HG03520 (cell line): ENCODE data around the gene DLL4.
"Not testable (repeated sequence)": the region's sequence is repeated elsewhere in the genome, so short reads cannot be mapped to it uniquely, and the experiment has no call there.

ENCODE experiments used
- ATAC-seq: cut with Tn5 transposase; IDR thresholded peaks from one replicate; pipeline ENCODE4 v1.9.1; 2021; ENCODE audit warnings: mild to moderate bottlenecking, moderate library complexity; ENCODE audit not compliant: unreplicated experiment

Gene DLL4

DNA sequence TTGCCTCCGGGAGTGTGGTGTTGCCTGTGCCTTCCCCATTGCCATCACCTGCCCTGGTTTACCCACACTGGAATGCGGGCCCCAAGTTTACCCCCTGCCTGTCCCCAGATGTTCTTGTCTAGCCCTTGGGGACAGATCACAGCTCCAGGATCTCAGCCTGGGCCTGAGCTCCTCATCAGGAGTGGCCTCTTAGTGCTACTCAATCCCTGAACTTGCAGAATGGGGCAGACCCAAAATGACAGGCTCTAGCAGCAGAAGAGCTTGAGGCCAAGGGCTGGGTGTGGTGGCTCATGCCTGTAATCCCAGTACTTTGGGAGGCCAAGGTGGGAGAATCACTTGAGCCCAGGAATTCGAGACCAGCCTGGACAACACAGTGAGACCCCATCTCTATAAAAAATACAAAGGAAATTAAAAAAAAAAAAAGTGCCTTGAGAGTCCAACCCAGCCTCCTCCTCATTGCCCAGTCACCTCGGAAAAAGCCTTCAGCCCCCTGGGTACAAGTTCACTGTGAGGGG, 28.0 kb downstream of the DLL4 start:
- no peak for ATAC-seq

DNA sequence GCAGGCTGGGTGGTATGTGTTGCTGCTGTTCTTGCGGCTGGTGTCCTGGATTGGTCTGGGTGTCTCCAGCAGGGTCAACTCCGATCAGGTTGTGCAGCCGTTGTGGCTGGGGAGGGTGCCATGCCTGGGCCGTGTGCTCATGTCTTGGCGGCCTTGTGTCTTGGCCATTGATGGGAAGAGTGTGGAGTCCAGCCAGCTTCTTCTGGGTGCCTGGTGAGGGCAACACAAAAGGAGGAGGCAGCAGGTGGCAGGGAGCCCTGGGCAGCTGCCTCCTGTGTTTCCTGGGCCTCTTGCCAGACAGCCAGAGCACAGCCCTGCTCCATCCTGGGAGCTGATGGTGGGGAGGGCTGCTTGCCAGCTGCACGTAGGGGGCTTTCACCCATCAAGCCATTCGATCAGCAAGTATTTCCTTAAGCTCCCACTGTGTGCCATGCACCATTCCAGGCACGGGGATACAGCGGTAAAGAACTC, 28.5 kb downstream of the DLL4 start:
- no peak for ATAC-seq

DNA sequence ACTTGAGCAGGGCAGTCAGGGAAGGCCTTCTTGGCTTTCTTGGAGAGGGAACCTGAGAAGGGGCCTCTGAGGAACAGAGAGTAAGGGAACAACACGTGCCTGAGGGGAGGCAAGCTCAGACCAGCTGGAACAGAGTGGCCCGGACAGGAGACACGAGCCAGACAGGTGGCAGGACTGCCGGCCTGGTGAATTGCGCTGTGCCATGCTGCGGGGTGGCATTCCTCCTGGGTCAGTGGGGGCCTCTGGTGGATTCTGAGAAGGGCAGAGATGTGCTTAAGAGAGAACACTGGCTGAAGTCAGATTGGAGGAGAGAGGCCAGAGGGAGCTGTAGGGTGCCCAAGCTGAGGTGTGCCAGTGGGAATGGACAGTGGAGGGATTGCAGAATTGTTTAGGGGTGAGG, 29.0 kb downstream of the DLL4 start:
- no peak for ATAC-seq

DNA sequence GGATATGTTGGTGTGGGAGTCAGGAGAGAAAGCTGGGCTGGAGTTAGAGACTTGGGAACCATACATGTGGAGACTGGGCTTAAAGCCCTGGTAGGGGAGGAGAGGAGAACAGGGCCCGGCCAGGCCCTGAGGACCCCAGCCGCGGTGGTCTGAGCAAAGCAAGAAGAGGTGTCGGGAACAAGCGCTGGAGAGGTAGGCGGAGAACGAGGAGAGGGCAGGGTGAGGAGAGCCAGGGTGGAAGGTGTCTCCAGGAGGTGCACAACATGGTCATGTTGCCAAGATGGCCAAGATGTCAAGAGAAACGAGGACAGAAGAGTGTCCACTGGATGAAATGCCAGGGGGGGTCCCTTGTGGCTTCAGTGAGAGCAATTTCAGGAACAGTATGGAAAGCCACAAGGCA, 29.6 kb downstream of the DLL4 start:
- ATAC-seq: no peak

DNA sequence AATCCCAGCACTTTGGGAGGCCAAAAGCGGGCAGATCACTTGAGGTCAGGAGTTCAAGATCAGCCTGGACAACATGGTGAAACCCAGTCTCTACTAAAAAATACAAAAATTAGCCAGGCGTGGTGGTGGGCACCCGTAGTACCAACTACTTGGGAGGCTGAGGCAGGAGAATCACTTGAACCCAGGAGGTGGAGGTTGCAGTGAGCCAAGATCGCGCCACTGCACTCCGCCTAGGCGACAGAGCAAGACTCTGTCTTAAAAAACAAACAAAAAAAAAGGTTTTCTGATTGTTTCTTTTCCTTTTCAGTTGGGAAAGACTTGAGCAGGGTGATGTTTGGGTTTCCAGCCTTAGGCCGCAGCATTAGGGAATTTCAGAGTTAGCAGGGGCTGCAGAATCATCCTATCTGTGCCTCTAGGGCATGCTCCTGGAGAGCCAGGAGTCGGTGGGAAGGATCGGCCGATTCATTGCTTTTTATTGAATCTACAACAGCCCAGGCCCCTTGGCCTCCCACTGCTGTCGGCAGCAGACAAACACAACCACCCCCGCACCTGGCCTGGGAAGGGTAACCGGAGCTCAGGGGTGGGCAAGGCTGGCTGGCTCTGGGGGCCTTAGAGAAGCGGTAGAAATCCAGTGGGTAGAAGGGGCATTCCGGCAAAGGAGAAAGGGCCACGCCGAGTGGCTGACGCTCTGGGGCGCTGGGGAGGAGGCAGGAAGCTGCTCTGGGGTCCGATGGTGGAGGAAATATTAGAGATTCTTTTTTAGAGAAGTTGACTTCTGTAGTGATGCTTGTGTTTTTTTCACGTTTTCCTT, 30.4 kb downstream of the DLL4 start:
- no peak for ATAC-seq

DNA sequence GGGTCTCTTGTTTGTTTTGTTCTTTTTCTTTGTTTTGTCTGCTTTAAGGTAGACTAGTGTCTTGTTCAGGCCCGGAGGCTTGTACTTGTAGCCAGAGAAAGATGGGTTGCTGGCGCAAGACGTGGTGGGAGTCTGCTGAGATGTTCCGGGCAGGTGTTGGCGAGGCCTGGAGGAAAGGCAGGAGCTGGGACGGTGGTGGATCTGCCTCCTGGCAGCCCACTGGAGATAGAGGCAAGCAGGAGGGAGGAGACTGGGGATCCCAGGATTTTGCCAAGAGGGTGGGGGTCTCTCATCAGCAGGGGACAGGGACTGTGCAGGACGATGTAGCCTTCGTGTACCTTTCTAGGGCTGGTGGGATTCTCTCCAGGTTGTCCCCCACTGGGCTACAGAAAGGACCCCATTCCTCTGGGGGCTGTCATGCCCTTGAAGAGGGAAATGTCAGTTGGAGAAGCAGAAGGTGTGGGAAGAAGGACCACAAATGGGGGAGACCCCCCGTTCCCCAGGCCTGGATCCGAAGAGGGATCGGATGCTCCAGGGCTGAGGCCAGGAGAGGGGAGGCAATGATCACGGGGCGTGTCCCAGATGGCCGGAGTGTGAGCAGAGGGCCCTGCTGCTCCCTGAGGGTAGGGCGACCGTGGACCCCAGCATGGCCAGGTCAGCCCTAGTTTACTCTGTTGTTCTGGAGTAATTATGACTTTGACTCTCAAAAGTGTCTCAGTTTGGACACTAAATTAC, 31.2 kb downstream of the DLL4 start:
- ATAC-seq: no peak

DNA sequence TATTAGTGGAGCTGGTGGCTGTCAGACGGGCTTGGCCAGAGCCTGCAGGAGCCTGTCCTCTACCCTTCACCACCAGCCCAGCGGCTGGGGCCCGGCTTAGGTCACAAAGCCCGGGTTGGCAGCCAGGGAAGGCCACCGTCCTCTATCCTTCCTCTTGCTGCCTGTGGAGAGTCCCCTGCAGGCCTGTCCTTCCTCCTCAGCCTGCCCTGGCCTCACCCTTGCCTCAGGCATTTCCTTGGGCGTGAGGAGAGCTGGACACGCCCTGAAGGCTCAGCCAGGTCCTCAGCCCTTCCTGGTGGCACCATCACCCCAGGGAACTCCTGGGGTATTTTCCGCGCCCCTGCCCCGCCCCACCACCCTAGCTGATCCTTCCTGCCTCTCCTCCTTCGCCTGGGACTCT, 31.8 kb downstream of the DLL4 start:
- ATAC-seq: no peak

DNA sequence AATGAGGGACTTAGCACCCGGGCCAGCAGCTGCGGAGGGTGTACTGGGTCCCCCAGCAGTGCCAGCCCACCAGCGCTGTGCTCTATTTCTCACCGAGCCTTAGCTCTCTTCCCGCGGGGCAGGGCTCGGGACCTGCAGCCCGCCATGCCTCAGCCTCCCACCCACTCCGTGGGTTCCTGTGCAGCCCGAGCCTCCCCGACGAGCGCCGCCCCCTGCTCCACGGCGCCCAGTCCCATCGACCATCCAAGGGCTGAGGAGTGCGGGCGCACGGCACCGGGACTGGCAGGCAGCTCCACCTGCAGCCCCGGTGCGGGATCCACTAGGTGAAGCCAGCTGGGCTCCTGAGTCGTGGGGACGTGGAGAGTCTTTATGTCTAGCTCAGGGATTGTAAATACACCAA, 32.6 kb downstream of the DLL4 start:
- not testable (repeated sequence) for ATAC-seq

DNA sequence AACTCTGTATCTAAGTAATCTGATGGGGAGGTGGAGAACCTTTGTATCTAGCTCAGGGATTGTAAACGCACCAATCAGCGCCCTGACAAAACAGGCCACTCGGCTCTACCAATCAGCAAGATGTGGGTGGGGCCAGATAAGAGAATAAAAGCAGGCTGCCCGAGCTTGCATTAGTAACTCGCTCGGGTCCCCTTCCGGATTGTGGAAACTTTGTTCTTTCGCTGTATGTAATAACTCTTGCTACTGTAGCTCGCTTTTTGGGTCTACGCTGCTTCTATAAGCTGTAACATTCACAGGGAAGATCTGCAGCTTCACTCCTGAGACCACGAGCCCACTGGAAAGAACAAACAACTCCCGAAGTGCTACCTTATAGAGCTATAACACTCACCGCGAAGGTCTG, 33.2 kb downstream of the DLL4 start:
- ATAC-seq: not testable (repeated sequence)

DNA sequence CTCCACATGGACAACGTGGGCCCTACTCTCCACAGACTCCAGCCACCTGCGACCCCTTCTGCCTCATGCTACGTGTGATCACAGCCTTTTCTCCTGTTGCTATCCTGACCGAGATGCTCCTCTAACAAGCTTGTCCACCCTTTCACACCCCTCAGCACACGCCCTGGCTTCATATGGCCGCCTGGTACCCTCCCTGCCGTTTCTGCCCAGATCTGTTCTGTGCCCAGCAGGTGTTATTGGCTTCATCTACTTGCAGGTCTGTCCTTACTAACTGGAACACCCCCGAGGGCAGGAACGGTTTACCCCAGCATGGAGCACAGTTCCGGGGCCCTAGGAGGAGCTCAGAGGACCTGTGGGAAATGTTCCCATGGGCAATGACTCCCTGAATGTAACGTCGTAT, 34.1 kb downstream of the DLL4 start:
- no peak for ATAC-seq

DNA sequence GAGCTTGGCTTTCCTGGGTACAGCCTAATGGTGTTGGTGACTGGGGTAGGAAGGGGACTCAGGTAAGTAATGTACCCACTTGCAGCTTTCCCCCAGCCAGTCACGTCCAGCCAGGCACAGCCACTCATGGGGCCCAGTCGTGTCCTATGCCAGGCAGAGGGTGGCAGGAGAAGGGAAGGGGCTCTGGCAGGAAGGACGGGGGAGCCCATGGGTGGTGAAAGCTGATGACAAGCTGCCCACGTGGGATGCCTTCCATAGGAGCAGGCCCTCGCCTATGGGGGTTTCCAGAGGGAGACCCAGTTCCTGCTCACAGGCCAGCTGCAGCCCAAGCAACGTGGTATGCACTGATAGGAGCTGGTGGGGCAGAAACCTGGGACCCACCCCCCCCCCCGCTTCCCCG, 34.9 kb downstream of the DLL4 start:
- ATAC-seq: no peak

DNA sequence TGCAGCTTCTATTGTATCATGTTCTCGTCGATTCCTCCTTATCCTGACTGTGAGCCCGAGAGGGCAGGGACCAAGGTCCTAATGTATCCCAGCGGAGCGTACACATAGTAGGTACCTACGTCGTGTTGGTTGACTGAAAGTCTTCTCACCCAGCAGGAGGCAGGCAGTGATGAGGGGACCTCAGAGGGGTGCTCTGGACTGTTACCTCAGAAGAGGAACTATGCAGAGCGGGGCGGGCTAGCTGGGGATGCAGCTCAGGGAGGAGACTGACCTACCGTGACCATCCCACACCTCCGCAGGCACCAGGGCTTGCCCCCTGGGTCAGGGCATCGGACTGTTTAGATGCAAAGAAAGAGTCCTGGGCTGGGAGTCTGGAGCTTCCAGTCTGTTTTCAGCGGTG, 35.5 kb downstream of the DLL4 start:
- ATAC-seq: no peak

DNA sequence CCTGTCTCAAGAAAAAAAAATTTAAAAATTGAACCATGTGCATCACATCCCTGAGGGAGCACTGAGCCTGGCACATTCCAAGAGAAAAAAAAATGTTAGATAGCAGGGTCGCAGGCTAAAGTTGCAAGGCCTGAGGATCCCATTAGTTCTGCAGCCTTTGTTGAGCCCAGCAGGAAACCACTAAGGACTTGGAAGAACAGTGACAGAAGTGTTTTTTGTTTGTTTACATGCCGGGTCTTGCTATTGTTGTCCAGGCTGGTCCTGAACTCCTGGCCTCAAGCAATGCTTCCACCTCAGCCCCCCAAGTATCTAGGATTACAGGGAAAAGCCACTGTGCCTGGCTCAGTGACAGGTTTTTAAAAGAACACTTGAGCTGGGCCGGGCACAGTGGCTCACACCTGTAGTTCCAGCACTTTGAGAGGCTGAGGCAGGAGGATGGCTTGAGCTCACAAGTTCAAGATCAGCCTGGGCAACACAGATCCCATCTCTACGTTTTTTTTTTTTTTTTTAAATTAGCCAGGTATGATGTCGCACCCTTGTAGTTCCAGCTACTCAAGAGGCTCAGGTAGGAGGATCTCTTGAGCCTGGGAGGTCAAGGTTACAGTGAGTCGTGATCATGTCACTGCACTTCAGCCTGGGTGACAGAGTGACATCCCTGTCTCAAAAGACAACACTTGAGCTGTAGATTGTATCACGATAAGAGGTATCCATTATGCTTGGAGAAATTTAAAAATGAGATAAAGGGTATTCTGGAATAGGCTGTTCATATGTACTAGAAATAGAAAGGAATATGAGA, 39.3 kb downstream of the DLL4 start:
- no peak for ATAC-seq

DNA sequence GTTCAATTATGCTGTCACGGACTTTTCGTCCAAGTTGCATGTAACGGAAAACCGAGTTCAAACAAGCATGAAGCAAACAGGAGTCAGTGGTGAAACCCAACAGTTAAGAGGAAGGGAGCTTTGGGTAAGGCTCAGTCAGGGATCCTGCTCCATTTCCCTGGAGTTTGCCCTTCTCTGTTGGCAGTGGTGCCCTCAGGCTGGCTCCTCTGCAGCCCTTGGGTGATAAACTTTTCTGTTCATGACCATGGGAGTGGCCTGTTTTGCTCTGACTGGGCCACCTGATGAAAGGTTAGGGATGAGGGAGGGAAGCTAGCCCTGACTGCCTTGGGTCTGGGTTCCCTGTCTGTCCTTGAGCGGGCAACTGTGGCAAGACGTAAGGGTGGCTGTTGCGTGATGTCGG, 40.2 kb downstream of the DLL4 start:
- no peak for ATAC-seq

DNA sequence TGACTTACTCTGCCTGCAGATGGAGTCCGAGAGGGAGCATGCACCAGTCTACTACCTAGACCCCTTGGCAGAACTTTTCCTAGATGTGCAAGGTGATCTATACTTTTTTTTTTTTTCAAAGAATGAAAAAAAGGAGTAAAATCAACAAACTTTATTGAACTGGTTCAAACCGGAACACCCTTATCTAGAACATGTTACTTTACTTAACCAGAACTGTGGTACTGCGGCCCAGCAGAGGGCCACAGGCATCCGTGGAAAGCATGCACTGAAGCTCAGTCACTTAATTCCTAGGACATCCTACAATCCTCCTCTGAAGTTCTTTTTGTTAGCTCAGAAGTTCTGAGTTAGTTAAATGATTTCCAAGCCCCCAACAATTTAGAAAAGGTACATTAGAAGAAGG, 45.7 kb downstream of the DLL4 start:
- ATAC-seq: no peak

DNA sequence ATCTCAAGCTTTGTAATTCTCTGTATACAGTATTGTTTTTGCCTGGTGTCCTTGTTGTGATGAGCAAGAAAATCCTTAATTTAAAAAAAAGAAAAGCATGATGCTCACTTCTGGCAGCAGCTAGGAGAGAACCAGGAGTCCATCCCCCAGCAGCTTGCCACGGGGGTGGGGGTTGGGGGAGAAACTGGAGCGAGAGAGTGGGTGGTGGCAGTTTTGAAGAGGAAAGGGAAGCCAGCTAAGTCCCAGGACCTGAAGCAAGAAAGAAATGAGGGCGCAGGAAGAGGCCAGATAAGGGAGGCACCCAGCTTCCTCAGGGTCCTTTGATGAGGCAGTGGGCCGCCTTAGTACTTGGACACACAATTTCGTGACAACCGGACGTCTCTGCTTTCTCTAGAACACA, 47.7 kb downstream of the DLL4 start:
- no peak for ATAC-seq

DNA sequence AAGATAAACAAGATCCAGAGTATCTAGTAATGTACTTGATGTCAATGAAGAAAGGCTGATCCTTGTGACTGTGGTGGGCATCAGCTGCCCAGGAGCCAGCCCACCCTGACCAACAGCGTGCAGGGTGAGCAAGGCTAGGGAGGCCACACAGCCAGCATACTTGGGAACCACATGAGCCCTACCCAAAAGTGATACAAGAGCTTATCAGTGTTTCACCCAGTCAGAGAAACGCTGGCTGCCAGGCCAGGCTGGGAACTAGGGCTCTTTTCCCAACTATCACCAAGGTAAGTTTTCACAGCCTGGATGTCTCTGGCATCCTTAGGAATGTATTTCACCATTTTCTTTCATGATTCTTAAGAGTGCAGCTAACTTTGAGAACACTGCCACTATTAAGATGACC, 49.0 kb downstream of the DLL4 start:
- no peak for ATAC-seq

DNA sequence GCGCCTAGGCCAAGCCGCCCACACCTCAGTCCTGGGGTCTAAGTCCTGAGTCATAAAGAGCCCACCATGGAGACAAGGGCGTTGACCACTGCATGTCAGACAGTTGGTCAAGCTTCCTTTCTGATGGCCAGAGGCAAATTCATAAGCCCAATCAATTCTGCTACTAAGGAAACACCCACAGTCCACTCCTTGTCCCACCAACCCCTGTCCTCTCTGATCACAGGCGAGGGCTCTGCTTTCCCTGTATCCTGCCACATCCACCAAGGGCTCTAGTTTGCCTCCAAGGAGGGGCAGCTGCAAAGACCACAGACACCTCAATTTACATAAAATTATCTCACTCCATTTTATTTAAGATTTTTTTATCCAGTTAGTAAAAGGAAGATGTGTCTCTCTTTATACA, 49.4 kb downstream of the DLL4 start:
- ATAC-seq: no peak

DNA sequence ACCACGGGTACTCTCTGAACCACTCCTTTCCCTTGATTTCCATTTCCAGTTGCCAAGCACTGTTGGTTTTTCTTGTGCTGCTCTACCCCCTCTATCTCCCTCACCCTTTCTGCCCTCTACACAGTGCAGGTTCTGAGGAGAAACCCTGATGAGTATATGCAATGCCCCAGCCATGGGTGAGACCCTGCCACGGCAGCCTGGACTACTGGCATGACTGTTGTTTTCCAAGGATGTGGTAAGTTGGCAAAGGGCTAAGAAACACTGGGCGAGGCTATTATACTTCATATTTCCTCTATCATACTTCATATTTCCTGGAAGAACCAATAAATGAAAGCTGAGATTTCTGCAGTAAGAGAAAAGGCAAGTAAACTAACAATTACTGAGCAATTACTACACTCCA, 52.0 kb downstream of the DLL4 start:
- ATAC-seq: no peak

DNA sequence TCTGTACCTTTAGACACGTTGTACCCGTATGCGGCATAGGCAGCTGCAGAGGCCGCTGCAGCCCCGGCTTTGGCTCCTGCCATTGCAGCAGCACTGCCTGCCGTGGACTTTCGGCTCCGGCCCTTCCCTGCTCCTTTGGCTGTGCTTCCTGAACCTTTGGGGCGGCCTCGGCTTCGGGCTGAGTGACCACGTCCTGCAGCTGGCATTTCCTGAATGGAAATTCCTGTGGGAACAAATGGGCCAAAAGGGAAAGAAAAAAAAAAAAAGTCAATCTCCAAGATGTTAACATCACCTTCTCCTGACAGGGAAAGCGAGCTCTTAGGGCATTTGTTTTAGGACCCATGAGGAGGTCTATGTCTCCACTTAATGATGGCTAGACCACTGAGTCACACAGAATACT, 53.7 kb downstream of the DLL4 start:
- ATAC-seq: no peak

DNA sequence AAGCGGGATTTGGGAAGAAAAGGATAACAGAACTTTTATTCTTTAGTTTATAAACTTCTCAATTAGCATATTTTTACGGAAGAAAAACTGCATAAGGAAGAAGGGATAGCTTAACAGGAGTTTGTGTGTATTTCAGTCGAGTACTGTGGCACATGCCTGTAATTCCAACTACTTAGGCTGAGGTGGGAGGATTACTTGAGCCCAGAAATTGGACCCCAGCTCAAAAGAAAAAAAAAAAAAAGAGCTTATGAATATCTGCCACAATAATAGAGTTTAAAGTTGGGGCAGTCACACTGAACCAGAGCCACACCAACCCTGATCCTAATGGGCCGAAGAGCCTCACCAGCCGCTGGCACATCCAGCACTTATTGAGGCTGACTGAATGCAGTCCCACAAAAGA, 55.3 kb downstream of the DLL4 start:
- no peak for ATAC-seq
